ENCODE results near the gene RAB26.
"Not testable (repeated sequence)": the region's sequence is repeated elsewhere in the genome, so short reads cannot be mapped to it uniquely, and the experiment has no call there.

Gene RAB26

DNA sequence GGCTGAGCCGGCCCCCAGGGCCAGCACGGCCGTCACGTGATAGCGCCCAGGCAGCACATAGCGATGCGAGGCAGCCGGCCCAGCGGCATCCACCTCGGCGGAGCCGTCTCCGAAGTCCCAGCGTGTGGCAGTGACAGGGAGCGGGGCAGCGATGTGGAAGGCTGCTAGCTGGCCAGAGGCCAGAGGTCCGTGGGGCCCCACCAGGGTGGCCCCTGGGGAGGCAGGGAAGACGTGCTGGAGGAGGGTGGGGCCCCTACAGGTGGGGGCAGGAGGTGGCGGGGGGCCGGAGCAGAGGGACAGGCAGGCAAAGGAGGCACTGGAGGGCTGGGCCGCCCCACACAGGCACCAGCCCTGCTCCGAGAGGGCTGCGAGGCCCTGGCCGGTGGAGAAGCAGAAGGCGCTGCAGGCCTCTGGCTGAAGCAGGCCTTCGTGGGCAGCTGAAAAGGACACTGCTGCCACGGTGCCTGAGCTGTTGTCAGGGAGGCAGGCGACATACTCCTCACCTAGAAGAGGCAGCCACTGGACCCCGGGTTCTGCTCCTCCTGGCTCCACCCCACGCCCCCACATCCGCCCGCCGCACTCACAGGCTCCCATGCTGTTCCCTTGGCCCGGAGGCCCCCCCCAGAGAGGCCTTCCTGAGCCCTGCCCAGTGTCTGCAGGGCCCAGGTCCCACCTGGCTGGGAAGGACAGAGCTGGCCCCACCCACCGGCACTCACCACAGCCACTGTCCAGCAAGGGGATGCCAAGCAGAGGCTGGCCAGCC, 30.3 kb upstream of the RAB26 start:
- not testable (repeated sequence) for DNase-seq

DNA sequence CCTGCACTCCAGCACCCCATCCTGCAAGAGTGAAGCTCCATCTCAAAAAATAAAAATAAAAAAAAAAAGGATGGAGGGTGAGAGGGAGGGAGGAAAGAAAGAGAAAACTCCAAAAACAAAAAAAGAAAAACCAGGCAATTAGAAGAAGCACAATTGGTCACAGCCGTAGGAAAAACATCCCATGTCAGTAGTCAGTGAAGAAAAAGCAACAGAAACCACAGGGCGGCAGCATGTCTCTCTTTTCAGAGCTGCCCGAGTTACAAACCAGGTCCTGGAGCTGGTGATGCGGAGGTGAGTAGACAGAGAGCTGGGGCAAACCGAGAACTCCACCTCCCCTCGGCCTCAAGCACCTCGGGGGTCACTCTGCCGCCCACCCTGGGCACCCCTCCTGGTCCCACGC, 27.1 kb upstream of the RAB26 start:
- not testable (repeated sequence) for DNase-seq

DNA sequence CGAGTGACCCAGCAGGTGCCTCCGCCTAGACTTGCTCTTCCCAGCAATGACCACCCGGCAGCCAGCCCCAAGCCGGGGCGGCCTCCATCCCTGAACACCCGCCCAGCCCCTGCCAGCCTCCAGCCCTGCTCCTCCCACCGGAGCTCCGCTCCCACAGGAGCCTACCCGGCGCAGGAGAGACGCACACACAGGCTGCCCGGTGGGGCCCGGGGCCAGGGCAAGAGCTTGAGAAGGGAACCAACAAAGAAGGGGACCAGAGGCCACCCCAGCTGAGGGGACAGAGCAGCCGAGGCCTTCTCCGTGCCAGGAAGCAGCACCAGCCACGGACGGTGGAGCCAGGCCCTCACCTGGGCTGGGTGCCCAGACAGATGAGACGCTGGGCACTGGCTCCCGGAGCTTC, 26.6 kb upstream of the RAB26 start:
- DNase-seq, result no peak

DNA sequence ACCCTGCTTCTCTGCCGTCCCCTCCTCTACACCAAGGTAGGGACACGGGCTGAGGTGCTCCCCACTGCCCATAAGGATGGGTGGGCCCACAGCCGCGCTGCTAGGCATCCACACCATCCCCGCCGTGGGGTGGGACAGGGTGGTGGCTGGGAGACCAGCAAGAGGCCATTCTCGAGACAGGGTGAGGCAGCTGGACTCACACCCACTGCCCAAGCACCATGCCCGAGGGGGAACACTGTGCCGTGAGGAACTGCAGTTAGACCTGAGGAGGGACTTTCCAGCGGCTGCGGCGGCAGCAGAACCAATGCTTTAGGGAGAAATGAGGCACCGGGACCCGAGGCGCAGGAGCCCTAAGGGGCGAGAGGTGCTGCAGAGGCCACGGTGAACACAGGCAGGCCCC, 26.0 kb upstream of the RAB26 start:
- no peak for DNase-seq

DNA sequence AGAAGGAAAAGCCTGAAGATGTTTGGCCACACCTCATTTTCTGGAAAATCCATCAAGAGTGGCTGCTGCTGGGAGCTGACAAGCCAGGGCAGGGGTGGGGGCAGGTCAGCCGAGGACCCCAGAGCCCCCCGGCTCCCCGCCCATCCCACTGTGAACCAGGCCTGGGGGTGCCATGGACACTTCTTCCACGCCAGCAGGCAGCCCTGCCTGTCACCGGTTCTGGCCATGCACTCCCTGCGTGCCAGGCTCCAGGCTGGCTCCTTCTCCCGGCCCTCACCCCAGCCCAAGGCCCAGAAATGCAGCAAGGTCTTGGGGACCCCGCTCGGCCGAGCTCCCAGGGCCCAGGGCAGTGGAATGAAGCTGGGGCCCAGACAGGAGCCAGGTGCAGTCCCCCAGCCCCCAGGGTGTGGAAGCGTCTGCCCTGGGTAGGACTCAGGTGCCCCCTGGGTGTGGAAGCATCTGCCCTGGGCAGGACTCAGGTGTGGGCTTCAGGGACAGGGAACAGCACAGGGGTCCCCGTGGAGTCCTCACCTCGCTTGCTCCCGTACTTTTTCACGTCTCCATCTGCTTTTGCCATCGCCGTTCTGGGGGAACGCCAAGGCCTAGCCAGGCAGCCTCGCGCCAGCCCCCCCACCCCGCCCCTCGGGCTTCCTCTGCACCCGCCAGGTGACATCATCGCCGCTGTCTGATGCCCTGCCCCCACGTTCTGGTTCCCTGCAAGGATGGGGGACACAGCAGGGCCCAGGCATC, 25.3 kb upstream of the RAB26 start:
- DNase-seq, result not testable (repeated sequence)

DNA sequence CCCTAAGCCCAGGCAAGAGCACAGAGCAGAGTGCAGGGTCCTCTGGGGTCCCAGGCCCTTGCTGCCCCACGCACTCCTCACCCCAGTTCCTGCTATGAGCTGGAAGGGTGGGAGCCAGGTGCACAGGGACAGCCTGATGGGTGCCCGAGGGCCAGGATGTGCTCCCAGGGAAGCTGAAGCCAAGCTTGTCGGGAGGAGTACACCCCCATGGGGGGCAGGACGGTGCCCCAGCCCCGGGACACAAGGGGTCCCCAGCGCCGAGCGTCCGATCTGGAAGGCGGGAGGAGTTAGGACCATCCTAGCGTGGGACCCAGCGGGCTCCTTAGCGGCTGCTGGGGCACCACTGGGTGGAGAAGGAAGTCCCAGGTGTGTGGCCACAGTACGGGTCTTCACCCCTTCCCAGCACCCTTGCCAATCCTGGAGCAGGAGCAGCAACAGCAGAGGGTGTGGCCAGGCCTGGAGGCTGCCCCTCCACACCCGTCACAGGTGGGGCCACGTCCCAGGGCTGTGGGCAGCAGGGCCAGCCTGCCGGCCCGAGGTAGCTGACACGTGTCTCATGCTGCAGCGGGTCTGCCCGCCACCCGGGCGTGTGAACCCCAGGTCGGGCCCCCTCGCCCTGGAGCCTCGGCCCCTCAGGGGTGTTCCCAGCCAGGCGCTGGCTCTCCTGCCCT, 24.6 kb upstream of the RAB26 start:
- not testable (repeated sequence) for DNase-seq

DNA sequence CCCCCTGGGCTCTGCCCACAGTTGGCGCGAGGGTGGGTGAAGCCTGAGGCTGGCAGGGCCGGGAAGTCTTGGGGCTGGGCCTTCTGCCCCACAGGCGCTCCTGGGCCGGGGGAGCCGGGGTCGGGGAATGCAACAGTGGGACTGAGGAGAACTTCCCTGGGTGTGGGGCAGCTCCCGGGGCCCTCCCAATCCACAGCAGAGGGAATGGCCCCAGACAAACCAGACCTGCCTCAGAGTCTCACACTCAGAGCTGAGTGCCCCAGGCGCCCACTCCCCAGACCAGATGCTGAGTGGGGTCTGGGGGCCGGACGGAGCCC, 24.1 kb upstream of the RAB26 start:
- DNase-seq, result not testable (repeated sequence)

DNA sequence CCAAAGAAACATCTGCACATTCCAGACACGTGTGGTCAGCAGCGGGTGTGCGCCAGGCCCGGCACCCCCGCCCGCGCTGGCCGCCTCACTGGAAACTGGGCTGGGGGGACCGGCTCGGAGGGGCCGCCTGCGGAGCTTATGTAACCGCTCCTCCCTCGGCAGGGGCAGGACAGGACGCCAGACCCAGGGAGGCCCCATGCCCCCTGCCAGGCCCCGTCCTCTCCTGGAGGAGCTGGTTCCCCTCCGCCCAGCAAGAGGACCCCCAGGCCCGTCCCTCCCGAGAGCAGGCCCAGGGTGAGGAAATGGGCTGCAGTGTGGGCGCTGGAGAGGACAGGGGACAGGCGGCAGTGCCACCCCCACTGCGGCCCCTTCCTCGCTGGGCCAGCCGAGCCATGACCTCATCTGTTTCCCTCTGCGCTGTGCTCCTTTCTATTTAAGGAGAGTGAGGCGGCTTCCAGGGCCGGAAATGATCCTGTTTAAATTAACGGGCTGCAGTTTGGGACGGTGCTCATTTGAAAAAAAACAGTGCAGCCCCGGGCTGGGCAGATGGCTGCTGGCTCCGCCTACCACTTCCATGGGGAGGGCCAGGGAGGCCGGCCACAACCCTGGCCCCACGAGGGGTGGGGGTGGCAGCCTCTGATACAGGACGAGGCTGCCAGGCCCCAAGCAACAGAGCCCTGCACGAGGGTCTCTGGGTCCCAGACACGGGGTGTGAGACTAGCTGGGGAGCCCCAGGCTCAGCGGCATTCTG, 23.6 kb upstream of the RAB26 start:
- DNase-seq, result not testable (repeated sequence)

DNA sequence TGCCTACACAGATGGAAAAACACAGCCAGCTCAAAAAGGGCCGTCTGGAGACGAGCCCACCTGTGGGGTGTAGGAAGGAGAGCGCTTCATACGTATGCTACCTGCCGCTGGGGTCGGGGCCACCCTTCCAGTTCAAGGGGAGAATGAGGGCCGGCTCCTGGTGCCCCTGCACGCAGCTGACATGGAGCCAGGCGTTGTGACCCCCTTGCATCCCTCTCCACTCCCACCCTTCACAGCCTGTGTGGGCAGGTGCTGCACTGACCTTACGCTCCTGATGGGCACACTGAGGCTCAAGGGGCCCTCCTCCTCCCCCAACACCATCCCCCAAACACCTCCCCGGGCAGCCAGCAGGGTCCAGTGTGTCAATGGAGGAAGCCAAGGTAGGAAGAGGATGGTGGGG, 22.8 kb upstream of the RAB26 start:
- DNase-seq, result not testable (repeated sequence)

DNA sequence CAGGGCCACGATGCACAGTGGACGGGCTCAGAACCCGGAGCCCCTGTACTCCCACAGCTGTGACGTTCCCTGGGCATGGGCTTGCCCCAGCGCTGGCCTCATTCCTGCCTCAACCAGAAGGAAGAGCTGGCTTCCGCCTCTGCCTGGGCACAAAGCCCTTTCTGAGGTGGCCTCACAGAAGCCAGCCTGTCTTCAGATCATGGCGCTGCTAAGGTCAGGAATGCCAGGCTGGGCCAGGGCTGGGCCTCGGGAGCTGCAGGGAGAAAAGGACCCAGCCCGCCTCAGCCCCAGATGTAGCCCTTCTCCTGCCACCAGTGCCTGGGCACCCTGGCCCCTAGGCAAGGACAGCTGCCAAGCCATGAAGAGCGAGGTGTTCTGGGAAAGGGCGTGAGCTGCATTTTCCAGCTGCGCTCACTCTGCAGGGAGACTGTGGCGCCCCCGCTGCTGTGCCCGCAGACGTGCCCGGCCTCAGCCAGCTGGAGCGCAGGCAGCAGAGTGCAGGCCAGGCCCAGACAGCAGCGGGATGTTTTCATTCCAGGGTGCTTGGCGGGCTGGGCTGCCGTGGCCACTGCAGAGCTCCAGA, 22.2 kb upstream of the RAB26 start:
- not testable (repeated sequence) for DNase-seq

DNA sequence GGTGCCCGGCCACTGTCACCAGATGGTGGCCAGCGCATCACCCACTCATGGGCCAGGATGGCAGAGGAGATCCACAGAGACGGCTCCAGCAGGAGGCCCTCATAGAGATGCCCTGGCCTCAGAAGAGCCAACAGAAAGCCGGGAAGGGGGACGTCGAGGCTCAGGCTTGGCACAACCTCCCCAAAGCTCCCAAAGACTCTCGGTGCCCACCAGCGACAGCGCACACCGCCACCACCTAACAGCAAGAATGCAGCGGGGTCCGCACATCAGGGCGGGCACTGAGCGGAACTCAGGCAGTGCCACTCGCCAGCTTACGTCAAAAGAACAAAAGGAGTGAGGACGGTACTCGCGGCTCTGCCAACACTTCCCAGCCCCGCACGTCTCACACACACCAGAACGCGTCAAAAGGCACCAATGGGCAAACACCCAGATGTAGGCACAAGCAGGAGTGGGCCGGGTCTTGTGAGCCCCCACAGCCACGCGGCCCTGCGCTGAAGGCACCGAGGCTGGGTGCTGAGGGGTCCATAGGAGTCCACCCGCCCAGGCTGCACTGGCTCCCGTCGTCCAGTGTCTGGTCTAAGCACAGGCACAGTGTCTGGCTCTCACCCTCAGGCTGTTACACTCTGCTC, 21.4 kb upstream of the RAB26 start:
- DNase-seq, result not testable (repeated sequence)

DNA sequence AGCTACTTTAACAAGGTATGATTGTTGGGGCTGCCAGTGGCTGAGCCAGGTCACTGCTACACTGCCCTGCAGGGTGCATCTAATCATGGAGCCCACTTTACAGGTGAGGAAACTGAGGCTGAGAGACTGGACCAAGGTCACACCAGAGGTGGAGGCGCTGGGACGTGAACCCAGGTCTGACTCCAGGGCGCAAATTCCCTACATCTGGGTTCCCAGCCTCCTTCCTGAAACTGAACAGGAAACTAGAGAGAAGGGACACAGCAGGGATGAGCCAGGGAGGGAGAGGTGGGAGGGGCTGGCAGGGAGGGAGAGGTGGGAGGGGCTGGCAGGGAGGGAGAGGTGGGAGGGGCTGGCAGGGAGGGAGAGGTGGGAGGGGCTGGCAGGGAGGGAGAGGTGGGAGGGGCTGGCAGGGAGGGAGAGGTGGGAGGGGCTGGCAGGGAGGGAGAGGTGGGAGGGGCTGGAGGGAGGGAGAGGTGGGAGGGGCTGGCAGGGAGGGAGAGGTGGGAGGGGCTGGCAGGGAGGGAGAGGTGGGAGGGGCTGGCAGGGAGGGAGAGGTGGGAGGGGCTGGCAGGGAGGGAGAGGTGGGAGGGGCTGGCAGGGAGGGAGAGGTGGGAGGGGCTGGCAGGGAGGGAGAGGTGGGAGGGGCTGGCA, 20.7 kb upstream of the RAB26 start:
- not testable (repeated sequence) for DNase-seq

DNA sequence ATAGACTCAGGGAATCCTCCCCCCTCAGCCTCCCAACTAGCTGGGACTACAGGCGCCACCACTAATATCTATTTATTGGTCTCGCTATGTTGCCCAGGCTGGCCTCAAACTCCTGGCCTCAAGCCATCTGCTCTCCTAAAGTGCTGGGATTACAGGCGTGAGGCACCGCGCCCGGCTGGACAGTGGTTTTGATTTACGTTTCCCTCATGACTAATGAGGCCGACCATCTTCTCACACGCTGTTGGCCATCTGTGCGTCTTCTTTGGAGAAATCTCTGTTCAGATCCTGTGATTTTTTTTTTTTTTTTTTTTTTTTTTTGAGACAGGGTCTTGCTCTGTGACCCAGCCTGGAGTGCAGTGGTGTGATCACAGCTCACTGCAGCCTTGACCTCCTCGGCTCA, 19.2 kb upstream of the RAB26 start:
- not testable (repeated sequence) for DNase-seq

DNA sequence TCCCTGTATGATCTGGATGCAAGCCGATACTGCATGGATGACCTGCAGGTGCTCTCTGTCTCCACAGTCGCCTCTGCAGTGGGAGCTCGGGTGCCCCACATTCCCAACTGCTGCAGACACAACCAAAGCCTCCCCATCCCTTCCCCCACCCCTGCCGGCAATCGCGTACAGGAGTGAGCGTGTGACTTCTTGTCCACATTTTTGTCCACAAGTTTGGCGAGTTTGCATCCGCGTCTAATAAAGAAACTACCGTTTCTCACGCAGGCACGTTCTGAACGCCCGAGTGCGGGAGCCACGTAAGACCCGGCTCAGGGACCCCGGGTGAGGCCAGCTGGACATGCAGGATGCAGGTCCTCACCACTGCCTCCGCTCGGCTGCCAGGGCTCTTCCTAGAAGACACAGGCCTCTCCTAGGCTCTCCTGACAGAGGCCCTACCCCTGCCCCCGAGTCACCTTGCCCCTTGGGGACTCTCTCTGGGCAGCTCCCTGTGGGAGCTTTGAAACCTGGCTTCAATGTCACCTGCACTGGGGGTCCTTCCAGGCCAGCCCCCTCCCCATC, 18.5 kb upstream of the RAB26 start:
- not testable (repeated sequence) for DNase-seq

DNA sequence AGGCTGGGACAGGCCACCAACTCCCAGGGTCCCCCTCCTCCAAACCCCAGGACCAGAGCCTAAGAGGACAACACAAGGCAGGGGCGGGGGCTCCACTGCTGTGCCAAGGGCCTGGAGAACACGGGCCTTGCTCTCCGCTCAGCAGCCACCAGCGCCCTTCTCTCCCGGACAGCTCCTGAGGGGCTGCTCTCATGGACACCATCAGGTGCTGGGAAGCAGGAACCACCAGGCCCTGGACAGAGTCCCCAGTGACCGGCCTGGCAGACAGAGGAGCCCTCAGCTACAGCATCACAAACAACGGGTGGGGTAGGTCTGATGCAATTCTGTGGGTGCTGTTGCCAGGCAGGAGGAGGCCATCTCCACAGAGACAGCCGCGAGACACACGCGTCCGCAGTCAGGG, 14.6 kb upstream of the RAB26 start:
- not testable (repeated sequence) for DNase-seq

DNA sequence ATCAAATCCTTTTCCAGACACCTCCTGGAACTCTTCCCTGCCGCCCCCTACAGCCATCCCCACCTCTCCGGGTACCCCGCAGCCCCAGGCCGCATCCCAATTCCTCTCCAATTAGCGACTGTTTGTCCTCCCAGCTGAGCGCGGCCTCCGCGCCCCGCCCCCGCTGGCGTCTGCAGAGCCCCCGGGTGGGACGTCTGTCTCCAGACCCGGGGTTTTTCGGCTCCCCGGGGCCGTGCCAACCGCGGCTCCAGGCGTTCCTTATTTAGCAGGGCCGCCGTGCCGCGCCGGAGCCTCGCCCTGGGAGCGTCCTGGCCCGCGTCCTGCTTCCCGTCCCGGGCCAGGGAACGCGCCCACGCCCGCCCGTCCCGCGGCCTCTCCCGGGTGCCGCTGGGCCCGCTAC, 13.4 kb upstream of the RAB26 start:
- DNase-seq, result not testable (repeated sequence)

DNA sequence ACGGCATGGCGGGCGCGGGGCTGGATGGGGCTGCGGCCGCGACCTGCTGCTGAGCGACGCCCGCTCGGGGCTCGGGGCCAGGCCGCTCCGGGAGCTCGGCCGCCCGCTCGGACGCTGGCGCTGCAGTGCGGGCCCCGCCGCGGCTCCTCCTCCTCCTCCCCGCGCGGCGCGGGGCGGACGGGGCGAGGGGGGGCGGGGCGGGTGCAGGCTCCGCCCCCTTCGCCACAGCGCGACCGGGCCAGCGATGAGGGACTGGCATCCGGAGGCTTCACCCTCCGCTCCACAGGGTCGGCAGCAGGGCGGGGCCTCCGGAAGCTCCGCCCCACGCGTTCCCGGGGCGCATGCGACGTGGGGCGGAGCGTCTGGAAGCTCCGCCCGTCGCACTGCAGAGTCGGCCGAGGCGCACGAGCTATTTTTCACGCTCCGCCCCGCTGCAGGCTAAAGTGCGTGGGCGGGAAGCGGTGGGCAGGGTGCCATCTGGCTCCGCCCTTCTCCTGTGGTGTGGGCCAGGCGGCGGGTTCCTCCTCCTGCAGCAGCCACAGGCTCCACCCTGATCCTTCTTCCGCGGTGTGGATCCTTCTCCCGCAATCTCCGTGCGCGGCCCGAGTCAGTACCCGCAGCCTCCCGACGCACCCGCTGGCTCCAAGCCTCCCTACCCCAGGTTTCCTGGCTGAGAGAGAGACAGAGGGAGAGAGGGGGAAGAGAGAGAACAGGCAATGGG, 12.5 kb upstream of the RAB26 start, which contains the start of gene PKD1:
TSS of gene PKD1 (minus strand) at position 129 of the 721 bp plus-strand sequence. CDS start 209 bp downstream, outside the sequence.
- DNase-seq, result peak; percentile 88

DNA sequence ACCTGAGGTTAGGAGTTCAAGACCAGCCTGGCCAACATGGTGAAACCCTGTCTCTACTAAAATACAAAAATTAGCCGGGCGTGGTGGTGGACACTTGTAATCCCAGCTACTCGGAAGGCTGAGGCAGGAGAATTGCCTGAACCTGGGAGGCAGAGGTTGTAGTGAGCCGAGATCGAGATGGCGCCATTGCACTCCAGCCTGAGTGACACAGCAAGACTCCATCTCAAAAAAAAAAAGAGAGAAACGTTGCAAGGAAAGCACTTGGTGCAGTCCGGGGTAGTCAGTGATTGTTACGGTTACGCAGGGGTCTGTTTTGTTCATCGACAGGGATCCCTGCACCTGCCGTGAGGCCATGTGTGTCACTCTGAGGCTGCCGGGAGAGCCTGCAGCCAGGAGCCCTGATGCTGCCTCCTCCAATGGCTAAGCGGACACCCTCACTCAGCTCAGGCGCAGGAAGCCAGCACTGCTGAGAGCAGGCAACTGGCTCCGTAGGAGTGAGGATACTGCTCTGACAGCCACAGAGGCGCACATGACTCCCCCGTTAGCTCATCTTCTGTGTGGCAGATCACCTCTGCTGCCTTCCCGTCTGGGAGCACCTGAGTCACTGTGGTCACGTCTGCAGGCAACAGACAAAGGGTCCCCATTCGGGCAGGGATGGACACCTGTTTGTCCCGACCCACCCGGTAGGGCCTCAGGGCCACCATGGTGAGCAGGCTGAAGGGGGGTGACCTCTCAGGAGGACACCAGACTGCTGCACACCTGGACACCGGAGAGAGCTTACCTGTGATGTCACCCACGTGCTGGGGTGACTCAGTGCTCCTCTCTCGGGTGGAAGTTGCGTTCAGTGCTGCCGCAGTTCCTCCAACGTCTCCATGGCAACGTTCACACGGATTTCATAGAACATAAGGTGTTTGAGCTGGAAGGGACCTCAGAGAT, 5.2 kb upstream of the RAB26 start:
- DNase-seq, result no peak

DNA sequence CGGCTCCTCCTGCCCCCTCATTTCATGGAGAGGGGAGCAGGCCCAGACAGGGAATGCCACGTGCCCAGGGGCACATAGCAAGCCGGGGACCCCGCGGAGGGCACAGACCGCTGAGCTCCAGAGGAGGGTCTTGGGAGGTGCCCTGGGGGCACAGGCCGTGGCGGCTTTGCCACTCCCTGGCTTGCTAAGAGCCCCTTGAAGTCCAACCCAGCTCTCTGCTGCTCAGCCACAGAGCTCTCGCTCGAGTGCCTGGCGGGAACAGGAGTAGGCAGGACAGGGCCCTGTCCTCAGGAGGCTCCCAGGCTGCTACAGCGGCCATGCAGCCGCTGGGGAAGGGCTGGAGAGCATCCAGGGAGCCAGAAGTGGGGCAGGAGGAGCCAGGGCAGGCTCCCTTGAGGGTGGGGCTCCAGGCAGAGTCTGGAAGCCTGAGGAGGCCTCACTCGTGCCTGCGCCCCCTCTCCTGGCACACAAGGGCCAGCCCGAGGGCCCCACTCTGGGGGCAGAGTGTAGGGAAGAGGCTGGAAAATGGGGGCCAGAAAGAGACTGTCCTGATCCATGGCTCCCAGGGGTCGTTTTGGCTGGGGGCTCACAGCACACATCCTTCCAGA, 4.4 kb upstream of the RAB26 start:
- no peak for DNase-seq
